GM19238 (cell line): Measurements from ENCODE around the gene ZNF417.
"Not testable (repeated sequence)": the region's sequence is repeated elsewhere in the genome, so short reads cannot be mapped to it uniquely, and the experiment has no call there.

Source experiments
- DNase-seq: peaks from one replicate; pipeline ENCODE4 v3.0.0; 2011; ENCODE audit warnings: low spot score; ENCODE audit not compliant: insufficient read length

Gene ZNF417

GRCh38 chr19:57888107-57888559 is 28.3 kb downstream of the ZNF417 start:
- DNase-seq, result no peak

GRCh38 chr19:57887195-57887941 is 29.0 kb downstream of the ZNF417 start:
- DNase-seq, result no peak

- DNase-seq, result no peak
Measured at GRCh38 chr19:57886046-57886445, 30.3 kb downstream of the ZNF417 start.

- not testable (repeated sequence) for DNase-seq
Measured at GRCh38 chr19:57873883-57874799, 42.3 kb downstream of the ZNF417 start.

- DNase-seq, result no peak
Measured at GRCh38 chr19:57872450-57872849, 43.9 kb downstream of the ZNF417 start.

GRCh38 chr19:57870225-57870624 is 46.2 kb downstream of the ZNF417 start:
- DNase-seq, result no peak

GRCh38 chr19:57869655-57870054 is 46.7 kb downstream of the ZNF417 start:
- DNase-seq, result not testable (repeated sequence)

- no peak for DNase-seq
Measured at GRCh38 chr19:57867868-57868492, 48.4 kb downstream of the ZNF417 start.
